Urinary bladder (tissue), 4 donors: ENCODE data around the gene RPUSD1. TPM values are rescaled to one million over a fixed set of nuclear protein-coding genes. Genes with fewer than 3 reads are reported as not detected.

Source experiments
- DNase-seq: peaks from one replicate; pipeline ENCODE4 v3.0.0-alpha.2; 2015; ENCODE audit errors: extremely low spot score
- H3K27ac ChIP-seq: one replicate; pipeline ENCODE4 v1.5.1; 2013; ENCODE audit warnings: low read depth, mild to moderate bottlenecking, moderate library complexity
- H3K36me3 ChIP-seq: one replicate; pipeline ENCODE4 v1.6.1; 2013; ENCODE audit warnings: mild to moderate bottlenecking, moderate library complexity; ENCODE audit not compliant: insufficient read depth
- H3K4me1 ChIP-seq: one replicate; pipeline ENCODE4 v1.6.1; 2013; ENCODE audit warnings: mild to moderate bottlenecking, moderate library complexity; ENCODE audit not compliant: insufficient read depth
- H3K4me3 ChIP-seq: one replicate; pipeline ENCODE4 v1.5.1; 2013; ENCODE audit warnings: low read depth, low read length
- WGBS: extraction: QIAGEN DNeasy Blood & Tissue Kit; methylation state at CpG from one replicate; pipeline ENCODE4 v1.1.7; 2013; 5-methylcytosine and 5-hydroxymethylcytosine counted together
- polyA plus RNA-seq: library from polyadenylated mRNA; stranded (reverse); fragments of 200-250 nt; gene quantifications from one replicate; pipeline ENCODE4 v1.2.3, GENCODE V29; 2013
- small RNA-seq: library from RNA; depleted of rRNA; stranded (forward); fragments of <200 nt; gene quantifications from one replicate; pipeline ENCODE3, GENCODE V24; 2014
- total RNA-seq: library from RNA; depleted of rRNA; stranded (reverse); fragments of >200 nt; gene quantifications from one replicate; pipeline ENCODE4 v1.2.3, GENCODE V29; 2014
- donor health status: healthy with polysubstance abuse.
- donor health status: healthy.

The RPUSD1 gene
- total and polyA plus RNA-seq, 2 donors: 8.1 to 21.6 TPM

DNA sequence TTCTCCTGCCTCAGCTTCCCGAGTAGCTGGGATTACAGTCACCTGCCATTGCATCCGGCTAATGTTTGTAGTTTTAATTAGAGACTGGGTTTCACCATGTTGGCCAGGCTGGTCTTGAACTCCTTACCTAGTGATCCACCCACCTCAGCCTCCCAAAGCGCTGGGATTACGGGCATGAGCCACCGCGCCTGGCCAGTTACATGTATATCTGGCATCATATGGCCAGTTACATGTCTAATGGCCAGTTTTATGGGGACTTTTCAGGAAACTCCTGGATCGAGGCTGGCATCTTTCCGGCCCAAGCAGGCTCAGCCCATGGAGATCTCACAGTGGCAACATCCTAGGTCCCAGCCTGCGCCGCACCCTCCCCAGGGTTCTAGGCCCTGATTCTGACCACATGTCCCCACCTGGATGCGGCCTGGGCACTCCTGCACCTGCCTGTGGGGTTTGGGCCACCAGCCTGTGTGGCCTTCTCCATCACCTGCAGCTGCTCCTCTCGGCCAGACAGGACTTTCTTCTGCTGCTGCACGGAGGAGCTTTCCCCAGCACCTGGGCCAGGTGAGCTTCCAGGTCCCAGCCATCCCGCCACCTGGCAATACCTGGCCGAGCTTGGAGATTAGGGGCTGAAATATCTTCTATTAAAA, 46.1 kb downstream of the RPUSD1 start:
- H3K4me3 ChIP-seq: no peak overlapping the region
- H3K27ac ChIP-seq: no peak overlapping the region
- no peak for DNase-seq
- no peaks in the 10 kb centered on the region for H3K36me3 ChIP-seq
- 87% methylated on average over 15 of the region's 15 CpGs for WGBS
- H3K4me1 ChIP-seq: no peaks in the 10 kb centered on the region

DNA sequence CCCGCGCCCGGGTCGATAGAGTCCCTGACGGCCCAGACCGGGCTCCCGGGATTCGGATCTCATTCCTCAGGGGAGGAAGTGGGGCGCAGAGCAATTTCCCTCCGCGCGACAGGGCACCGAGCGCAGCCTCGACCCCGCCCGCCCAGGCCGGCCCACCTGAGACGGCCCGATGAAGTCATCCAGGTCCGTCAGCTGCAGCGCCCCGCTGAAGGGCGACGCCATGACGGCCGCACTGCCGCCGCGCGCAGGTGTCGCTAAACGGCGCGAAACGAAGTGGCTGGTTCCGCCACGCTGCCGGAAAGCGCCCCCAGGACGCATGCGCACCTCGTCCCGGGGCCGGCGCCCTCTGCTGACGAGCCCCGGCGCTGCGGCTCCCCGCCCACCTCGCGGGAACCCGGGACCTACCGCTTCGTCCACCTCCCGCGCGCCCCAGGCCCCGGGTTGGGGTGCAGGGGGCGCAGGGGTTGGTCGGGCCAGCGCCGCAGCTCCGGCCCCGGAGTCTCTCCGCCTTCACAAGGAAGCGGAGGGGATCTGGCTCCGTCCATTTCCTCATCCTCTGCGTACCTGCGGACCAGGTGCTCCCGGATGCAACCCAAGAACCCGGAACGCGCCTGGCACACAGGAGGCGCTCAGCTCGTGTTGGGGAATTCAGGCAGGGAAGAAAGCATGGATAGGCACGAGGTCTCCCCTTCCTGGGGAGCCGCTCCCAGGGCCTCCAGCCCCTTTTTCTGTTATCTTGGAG, 47.2 kb downstream of the RPUSD1 start, which contains the start of gene CIAO3:
CIAO3 (minus strand) TSS at position 234 of the 742 bp plus-strand sequence; CDS start at position 222, 12 bp downstream.
- Histone ChIP-seq H3K27ac (no peak within 1 kb of the TSS), H3K4me1 (no peaks in the 10 kb centered on the region), H3K4me3 (peak within 1 kb of the TSS; percentile 96), H3K36me3 (no peaks in the 10 kb centered on the region)
- no peak for DNase-seq
- WGBS: 1% methylated on average over 79 of the region's 79 CpGs

DNA sequence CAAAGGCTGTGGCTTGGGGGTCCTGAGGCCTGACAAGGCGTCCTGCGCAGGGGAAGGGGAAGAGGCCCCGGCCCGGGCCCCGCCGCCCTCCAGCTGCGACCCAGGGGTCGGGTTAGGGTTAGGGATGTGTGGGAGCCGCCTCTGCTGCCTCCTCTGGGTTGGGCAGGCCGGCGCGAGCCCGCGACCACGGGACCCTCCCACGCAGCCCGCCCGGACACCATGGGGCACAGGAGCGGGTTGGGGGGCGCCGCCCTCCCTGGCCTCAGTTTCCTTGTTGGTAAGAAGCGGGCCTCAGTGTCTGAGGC, 47.8 kb downstream of the RPUSD1 start:
- Histone ChIP-seq H3K36me3 (no peaks in the 10 kb centered on the region), H3K4me3 (peak overlapping the region; percentile 96), H3K27ac (no peak overlapping the region), H3K4me1 (no peaks in the 10 kb centered on the region)
- WGBS: under 1% methylated on average over 22 of the region's 22 CpGs
- no peak for DNase-seq

DNA sequence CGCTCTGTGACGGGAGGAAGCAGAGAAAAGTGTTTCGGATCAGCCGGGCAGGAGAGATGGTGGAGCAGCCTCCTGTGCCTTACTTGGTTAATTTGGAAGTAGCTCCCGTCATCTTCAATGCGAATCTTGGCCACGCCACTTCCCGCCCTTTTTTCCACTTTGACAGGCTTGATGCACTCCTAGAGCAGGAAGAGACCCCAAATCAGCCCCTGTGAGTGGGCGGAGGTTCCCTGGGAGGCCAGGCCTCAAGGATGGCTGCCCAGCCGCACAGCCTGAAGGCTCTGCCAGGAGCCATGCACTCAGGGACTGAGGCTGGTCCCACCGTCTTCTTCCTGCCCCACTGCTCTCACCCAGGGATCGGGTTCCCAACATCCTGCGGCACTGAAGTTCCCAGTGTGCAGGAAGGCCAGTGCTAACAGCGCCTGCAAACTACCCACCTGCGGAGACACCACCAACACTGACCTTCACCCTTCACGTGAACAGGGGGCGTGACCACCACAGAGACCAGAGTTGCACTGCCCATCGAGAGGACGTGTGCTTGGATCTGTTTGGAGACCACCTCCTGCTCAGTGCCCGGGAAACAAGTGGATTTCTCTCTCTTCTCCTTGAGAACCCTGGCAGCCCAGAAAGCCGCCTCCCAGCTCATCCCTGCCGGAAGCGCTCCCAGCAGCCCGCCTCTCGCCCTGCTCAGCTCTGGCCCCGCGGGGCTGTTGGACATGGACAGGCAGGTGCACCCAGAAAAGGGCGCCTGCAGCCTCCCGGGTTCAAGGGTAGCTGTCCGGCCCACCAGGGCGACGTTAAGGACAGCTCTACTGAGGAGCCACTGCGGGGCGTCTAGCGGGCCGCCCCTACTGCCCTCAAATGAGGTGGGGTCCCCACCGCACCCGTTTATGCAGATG, 48.4 kb downstream of the RPUSD1 start:
- Histone ChIP-seq H3K36me3 (no peaks in the 10 kb centered on the region), H3K4me3 (peak overlapping the region; percentile 96), H3K27ac (no peak overlapping the region), H3K4me1 (no peaks in the 10 kb centered on the region)
- no peak for DNase-seq
- 45% methylated on average over 38 of the region's 38 CpGs for WGBS

DNA sequence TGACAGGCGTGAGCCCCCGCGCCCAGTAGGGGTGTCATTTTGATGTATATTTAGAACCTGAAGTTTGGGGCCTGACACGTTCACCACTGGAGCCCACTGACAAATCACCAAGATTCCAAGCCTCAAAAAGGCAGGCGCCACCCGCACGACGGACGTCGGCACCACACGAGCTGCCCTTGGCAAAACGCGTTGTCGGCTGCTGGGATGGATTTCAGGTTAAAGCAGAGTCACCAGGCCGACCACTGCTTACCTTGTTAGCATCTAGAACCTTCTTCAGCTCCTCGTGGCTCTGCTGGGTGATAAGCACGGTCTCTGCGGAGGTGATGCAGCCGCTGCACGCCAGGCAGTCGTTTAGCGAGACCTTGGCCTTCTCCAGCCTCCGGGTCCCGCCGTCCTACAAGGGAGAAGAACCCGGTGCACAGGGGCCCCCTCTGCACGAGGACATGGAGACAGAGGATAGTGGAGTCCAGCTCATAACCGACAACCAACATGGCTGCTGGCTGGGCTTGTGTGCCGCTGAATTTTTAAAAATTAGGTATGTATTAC, 51.2 kb downstream of the RPUSD1 start:
- Histone ChIP-seq H3K36me3 (no peaks in the 10 kb centered on the region), H3K4me1 (no peaks in the 10 kb centered on the region), H3K4me3 (no peak overlapping the region), H3K27ac (no peak overlapping the region)
- WGBS: 95% methylated on average over 29 of the region's 29 CpGs
- no peak for DNase-seq

- 88% methylated on average over 13 of the region's 13 CpGs for WGBS
- Histone ChIP-seq H3K27ac (no peak overlapping the region), H3K4me3 (no peak overlapping the region), H3K4me1 (no peaks in the 10 kb centered on the region), H3K36me3 (no peaks in the 10 kb centered on the region)
- no peak for DNase-seq
These were observed 52.2 kb downstream of the RPUSD1 start for GRCh38 chr16:735982-736453.

- no peak overlapping the region for H3K4me3 ChIP-seq
- H3K36me3 ChIP-seq: no peaks in the 10 kb centered on the region
- DNase-seq: no peak
- H3K4me1 ChIP-seq: no peaks in the 10 kb centered on the region
- 95% methylated on average over 25 of the region's 25 CpGs for WGBS
- no peak overlapping the region for H3K27ac ChIP-seq
These were observed 53.0 kb downstream of the RPUSD1 start for GRCh38 chr16:734981-735881.

Small RNAs within 50 kb of the gene (small RNA-seq; reads per million reads assigned to genes)
- not detected for gene MIR662

Other genes with a start within 250 kb of the RPUSD1 start
- gene PRR35, start 228.0 kb downstream of the RPUSD1 start, total RNA-seq: not detected
- not detected for gene PRR35, start 228.0 kb downstream of the RPUSD1 start, polyA plus RNA-seq
- 1.0 TPM for gene NHLRC4, start 221.4 kb downstream of the RPUSD1 start, total RNA-seq
- 1.8 TPM for gene NHLRC4, start 221.4 kb downstream of the RPUSD1 start, polyA plus RNA-seq
- gene PIGQ, start 218.4 kb downstream of the RPUSD1 start, total RNA-seq: 11.8 TPM
- 39.0 TPM for gene PIGQ, start 218.4 kb downstream of the RPUSD1 start, polyA plus RNA-seq
- gene RAB40C, start 198.3 kb downstream of the RPUSD1 start, total RNA-seq: 6.9 TPM
- gene RAB40C, start 198.3 kb downstream of the RPUSD1 start, polyA plus RNA-seq: 30.9 TPM
- 0.37 TPM for gene WFIKKN1, start 157.4 kb downstream of the RPUSD1 start, total RNA-seq
- 0.30 TPM for gene WFIKKN1, start 157.4 kb downstream of the RPUSD1 start, polyA plus RNA-seq
- gene METTL26, start 152.1 kb downstream of the RPUSD1 start, total RNA-seq: 26.7 TPM
- gene METTL26, start 152.1 kb downstream of the RPUSD1 start, polyA plus RNA-seq: 135 TPM
- 5.1 TPM for gene MCRIP2, start 146.6 kb downstream of the RPUSD1 start, total RNA-seq
- 42.6 TPM for gene MCRIP2, start 146.6 kb downstream of the RPUSD1 start, polyA plus RNA-seq
- gene WDR90, start 139.0 kb downstream of the RPUSD1 start, total RNA-seq: 15.8 TPM
- 21.9 TPM for gene WDR90, start 139.0 kb downstream of the RPUSD1 start, polyA plus RNA-seq
- gene RHOT2, start 120.2 kb downstream of the RPUSD1 start, total RNA-seq: 26.0 TPM
- gene RHOT2, start 120.2 kb downstream of the RPUSD1 start, polyA plus RNA-seq: 103 TPM
- gene RHBDL1, start 112.7 kb downstream of the RPUSD1 start, total RNA-seq: 0.95 TPM
- 1.3 TPM for gene RHBDL1, start 112.7 kb downstream of the RPUSD1 start, polyA plus RNA-seq
- 29.4 TPM for gene STUB1, start 108.0 kb downstream of the RPUSD1 start, total RNA-seq
- 132 TPM for gene STUB1, start 108.0 kb downstream of the RPUSD1 start, polyA plus RNA-seq
- 28.3 TPM for gene JMJD8, start 104.0 kb downstream of the RPUSD1 start, total RNA-seq
- 91.4 TPM for gene JMJD8, start 104.0 kb downstream of the RPUSD1 start, polyA plus RNA-seq
- gene WDR24, start 98.0 kb downstream of the RPUSD1 start, total RNA-seq: 2.7 TPM
- gene WDR24, start 98.0 kb downstream of the RPUSD1 start, polyA plus RNA-seq: 12.9 TPM
- 0.26 TPM for gene FBXL16, start 82.6 kb downstream of the RPUSD1 start, total RNA-seq
- gene FBXL16, start 82.6 kb downstream of the RPUSD1 start, polyA plus RNA-seq: 0.68 TPM
- gene METRN, start 73.3 kb downstream of the RPUSD1 start, total RNA-seq: 14.5 TPM
- 42.9 TPM for gene METRN, start 73.3 kb downstream of the RPUSD1 start, polyA plus RNA-seq
- 7.9 TPM for gene ANTKMT, start 67.2 kb downstream of the RPUSD1 start, total RNA-seq
- gene ANTKMT, start 67.2 kb downstream of the RPUSD1 start, polyA plus RNA-seq: 29.3 TPM
- 0.74 TPM for gene CCDC78, start 61.9 kb downstream of the RPUSD1 start, total RNA-seq
- 0.49 TPM for gene CCDC78, start 61.9 kb downstream of the RPUSD1 start, polyA plus RNA-seq
- gene HAGHL, start 61.3 kb downstream of the RPUSD1 start, total RNA-seq: 1.1 TPM
- gene HAGHL, start 61.3 kb downstream of the RPUSD1 start, polyA plus RNA-seq: 3.5 TPM
- 33.4 TPM for gene CIAO3, start 47.4 kb downstream of the RPUSD1 start, total RNA-seq
- gene CIAO3, start 47.4 kb downstream of the RPUSD1 start, polyA plus RNA-seq: 26.6 TPM
- gene MSLN, start 27.6 kb downstream of the RPUSD1 start, total RNA-seq: 0.74 TPM
- 0.41 TPM for gene MSLN, start 27.6 kb downstream of the RPUSD1 start, polyA plus RNA-seq
- 8.6 TPM for gene CHTF18, start 239 bp upstream of the RPUSD1 start, total RNA-seq
- gene CHTF18, start 239 bp upstream of the RPUSD1 start, polyA plus RNA-seq: 16.7 TPM
- gene GNG13, start 12.4 kb upstream of the RPUSD1 start, total RNA-seq: not detected
- gene GNG13, start 12.4 kb upstream of the RPUSD1 start, polyA plus RNA-seq: not detected
- gene LMF1, start 182.6 kb upstream of the RPUSD1 start, total RNA-seq: 9.8 TPM
- 16.8 TPM for gene LMF1, start 182.6 kb upstream of the RPUSD1 start, polyA plus RNA-seq
- gene SOX8, start 193.4 kb upstream of the RPUSD1 start, total RNA-seq: 12.4 TPM
- 2.7 TPM for gene SOX8, start 193.4 kb upstream of the RPUSD1 start, polyA plus RNA-seq